GM19452 (cell line): ENCODE results near the gene RHOBTB1.

Experiments used
- ATAC-seq: cut with Tn5 transposase; IDR thresholded peaks from one replicate; pipeline ENCODE4 v1.9.1; 2021; ENCODE audit not compliant: unreplicated experiment

Gene RHOBTB1

DNA sequence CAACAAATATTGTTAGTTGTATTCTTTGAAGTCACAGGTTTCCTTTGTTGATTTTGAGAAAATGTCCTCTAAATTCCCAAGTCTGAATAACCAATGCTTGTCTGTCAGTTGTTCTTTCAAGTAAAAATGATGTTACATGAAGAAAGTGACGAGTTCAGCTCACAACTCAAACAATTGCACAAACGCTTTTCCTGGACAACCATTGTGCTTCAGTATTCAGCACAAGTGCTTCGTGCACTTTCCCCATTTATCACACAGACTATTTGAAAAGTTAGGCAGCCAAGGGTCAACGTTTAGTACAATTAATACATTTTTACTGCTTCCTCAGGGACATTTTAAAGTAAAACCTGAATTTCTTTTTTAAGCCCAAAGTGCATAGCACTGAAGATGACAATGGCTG lies 121.2 kb downstream of the RHOBTB1 start:
- ATAC-seq = no peak

DNA sequence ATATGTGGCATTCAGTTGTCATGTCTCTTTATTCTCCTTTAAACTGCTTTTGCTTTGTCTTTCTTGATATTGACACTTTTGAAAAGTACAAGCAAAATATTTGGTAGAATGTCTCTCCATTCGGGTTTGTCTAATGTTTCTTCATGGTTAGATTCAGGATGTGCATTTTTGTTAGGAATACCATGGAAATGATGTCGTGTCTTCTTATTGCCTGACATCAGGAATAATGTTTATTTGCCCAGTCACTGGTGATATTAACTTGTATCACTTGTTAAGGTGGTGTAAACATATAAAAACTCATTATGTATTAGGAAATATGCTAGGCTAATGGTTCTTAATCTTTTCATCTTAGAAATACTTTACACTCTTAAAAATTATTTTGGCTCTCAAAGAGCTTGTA lies 122.3 kb downstream of the RHOBTB1 start:
- ATAC-seq = no peak

DNA sequence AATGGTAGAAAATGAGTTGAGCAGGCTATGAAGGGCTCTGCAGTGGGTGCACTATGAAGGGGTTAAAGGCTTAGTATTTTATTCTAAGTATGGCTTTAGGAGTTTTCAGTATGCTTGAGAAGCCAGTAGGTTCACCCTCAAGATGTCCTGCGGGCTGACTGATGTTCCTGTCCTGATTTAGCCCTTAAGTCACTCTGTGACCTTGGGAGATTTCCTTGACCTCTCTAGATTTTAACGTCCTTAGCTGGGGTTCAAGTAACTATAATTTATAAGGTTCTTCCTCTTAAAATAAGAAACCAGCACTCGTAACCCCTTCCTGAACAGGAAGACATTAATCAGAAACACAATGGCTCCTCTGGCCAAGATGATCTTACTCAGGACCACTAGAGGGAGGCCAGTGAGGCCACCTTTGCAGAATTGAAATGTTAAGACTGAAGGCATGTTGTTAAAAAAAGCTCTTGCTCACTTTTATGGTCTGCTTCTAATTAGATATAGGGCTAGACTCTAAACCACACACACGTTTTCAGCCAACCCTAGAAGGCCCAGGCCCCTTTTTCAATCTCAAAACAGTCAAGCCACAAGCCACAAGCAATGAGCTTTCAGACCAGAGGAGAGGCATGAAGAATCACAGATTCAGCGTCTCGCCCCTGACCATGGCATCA lies 123.8 kb downstream of the RHOBTB1 start:
- no peak for ATAC-seq
